Natural killer cell treated with Interleukin-12 subunit alpha and Interleukin-12 subunit beta and Interleukin-15 and Interleukin-18, amount 100 ng/mL, for 72 hours (primary cell): ENCODE measurements around the gene RFTN1. TPM values are rescaled to one million over a fixed set of nuclear protein-coding genes. Genes with fewer than 3 reads are reported as not detected.
A peak's percentile ranks its signal among the peaks of the same experiment; 100 is the strongest.

ENCODE experiments used
- ATAC-seq, 2 donors: fragments of 150-1000 bp; cut with Tn5 transposase in 1 of 2; sonication (Bioruptor Pico), chemical (Tn5 transposase) in 1 of 2; 2 replicates each; pipeline ENCODE4 v1.10.0; 2021
- DNase-seq: peaks from one replicate; pipeline ENCODE4 v3.0.0; 2022; ENCODE audit warnings: low spot score
- H3K27ac Mint-ChIP-seq, 2 donors: 1 replicate in 1 of 2; 2 replicates in 1 of 2; pipeline ENCODE4 v1.8.0; 2022; ENCODE audit warnings: mixed read lengths in 2 of 2, mild to moderate bottlenecking in 1 of 2, moderate library complexity in 1 of 2
- H3K27me3 Mint-ChIP-seq, 2 donors: 1 replicate in 1 of 2; 2 replicates in 1 of 2; pipeline ENCODE4 v1.8.0; 2022; ENCODE audit warnings: mixed read lengths in 2 of 2
- H3K36me3 Mint-ChIP-seq: one replicate; pipeline ENCODE4 v1.8.0; 2022; ENCODE audit warnings: mixed read lengths
- H3K4me1 Mint-ChIP-seq, 2 donors: 1 replicate in 1 of 2; 2 replicates in 1 of 2; pipeline ENCODE4 v1.8.0; 2022; ENCODE audit warnings: low read depth in 2 of 2, mixed read lengths in 2 of 2, mild to moderate bottlenecking in 1 of 2
- H3K4me3 Mint-ChIP-seq: one replicate; pipeline ENCODE4 v1.8.0; 2022; ENCODE audit warnings: mixed read lengths
- H3K9me3 Mint-ChIP-seq: 2 replicates; pipeline ENCODE4 v1.8.0; 2022; ENCODE audit warnings: mixed read lengths
- total RNA-seq, 2 donors: library from RNA; stranded (reverse); gene quantifications; one replicate each; pipeline ENCODE4 v1.2.3, GENCODE V29; 2022

Gene RFTN1
- total RNA-seq, 2 donors from 2014 or later: 194 to 201 TPM

GRCh38 chr3:16357186-16358121 lies 156.0 kb downstream of the RFTN1 start:
- Mint-ChIP-seq H3K36me3 (peaks cover 21% of the 10 kb centered on the region), H3K27me3 (no peaks in the 10 kb centered on the region), H3K4me1 (peaks cover 27 to 38% of the 10 kb centered on the region in 2 donors), H3K4me3 (no peak overlapping the region), H3K9me3 (no peaks in the 10 kb centered on the region), H3K27ac (peak overlapping the region in 1 of 2 donors; percentile 70)
- no peak for ATAC-seq
- no peak for DNase-seq

GRCh38 chr3:16355828-16356227 lies 157.7 kb downstream of the RFTN1 start:
- Mint-ChIP-seq H3K9me3 (no peaks in the 10 kb centered on the region), H3K4me3 (no peak overlapping the region), H3K27me3 (no peaks in the 10 kb centered on the region), H3K36me3 (peaks cover 20% of the 10 kb centered on the region), H3K4me1 (peaks cover 21 to 36% of the 10 kb centered on the region in 2 donors), H3K27ac (no peak overlapping the region)
- DNase-seq (no peak), ATAC-seq (no peak)

- Mint-ChIP-seq H3K27me3 (no peaks in the 10 kb centered on the region), H3K9me3 (no peaks in the 10 kb centered on the region), H3K4me1 (peaks cover 21 to 33% of the 10 kb centered on the region in 2 donors), H3K4me3 (no peak overlapping the region), H3K36me3 (peaks cover 27% of the 10 kb centered on the region), H3K27ac (peak overlapping the region; percentile 2 to 17)
- DNase-seq (no peak), ATAC-seq (no peak)
These were observed 159.2 kb downstream of the RFTN1 start for GRCh38 chr3:16354291-16354690.

- Mint-ChIP-seq H3K36me3 (peaks cover 35% of the 10 kb centered on the region), H3K4me3 (no peak overlapping the region), H3K27me3 (no peaks in the 10 kb centered on the region), H3K27ac (peak overlapping the region; percentile 3 to 58), H3K4me1 (peaks cover 24 to 40% of the 10 kb centered on the region in 2 donors), H3K9me3 (no peaks in the 10 kb centered on the region)
- ATAC-seq (no peak), DNase-seq (no peak)
These were observed 161.1 kb downstream of the RFTN1 start for GRCh38 chr3:16352428-16352827.

GRCh38 chr3:16350597-16351318 lies 162.7 kb downstream of the RFTN1 start:
- DNase-seq: no peak
- Mint-ChIP-seq H3K9me3 (no peaks in the 10 kb centered on the region), H3K4me1 (peaks cover 34 to 43% of the 10 kb centered on the region in 2 donors), H3K27me3 (no peaks in the 10 kb centered on the region), H3K36me3 (peaks cover 35% of the 10 kb centered on the region), H3K4me3 (no peak overlapping the region), H3K27ac (no peak overlapping the region)
- ATAC-seq: no peak

GRCh38 chr3:16349986-16350596 lies 163.4 kb downstream of the RFTN1 start:
- peaks cover 39% of the 10 kb centered on the region for H3K36me3 Mint-ChIP-seq
- H3K27me3 Mint-ChIP-seq: no peaks in the 10 kb centered on the region
- peaks cover 34 to 45% of the 10 kb centered on the region in 2 donors for H3K4me1 Mint-ChIP-seq
- DNase-seq (no peak), ATAC-seq (no peak)
- no peak overlapping the region for H3K4me3 Mint-ChIP-seq
- H3K9me3 Mint-ChIP-seq: no peaks in the 10 kb centered on the region
- no peak overlapping the region for H3K27ac Mint-ChIP-seq

GRCh38 chr3:16347548-16347947 lies 166.0 kb downstream of the RFTN1 start:
- no peaks in the 10 kb centered on the region for H3K27me3 Mint-ChIP-seq
- H3K4me1 Mint-ChIP-seq: peaks cover 32 to 53% of the 10 kb centered on the region in 2 donors
- peaks cover 38% of the 10 kb centered on the region for H3K36me3 Mint-ChIP-seq
- H3K27ac Mint-ChIP-seq: peak overlapping the region; percentile 13 to 82
- DNase-seq (no peak), ATAC-seq (no peak)
- H3K4me3 Mint-ChIP-seq: no peak overlapping the region
- H3K9me3 Mint-ChIP-seq: no peaks in the 10 kb centered on the region

- DNase-seq (no peak), ATAC-seq (peak; percentile 66 to 75)
- no peaks in the 10 kb centered on the region for H3K9me3 Mint-ChIP-seq
- no peak overlapping the region for H3K4me3 Mint-ChIP-seq
- peaks cover 38% of the 10 kb centered on the region for H3K36me3 Mint-ChIP-seq
- H3K27ac Mint-ChIP-seq: peak overlapping the region; percentile 13 to 82
- no peaks in the 10 kb centered on the region for H3K27me3 Mint-ChIP-seq
- peaks cover 32 to 53% of the 10 kb centered on the region in 2 donors for H3K4me1 Mint-ChIP-seq
These were observed 167.0 kb downstream of the RFTN1 start for GRCh38 chr3:16346413-16347081.

GRCh38 chr3:16343101-16343500 lies 170.4 kb downstream of the RFTN1 start:
- no peak for DNase-seq
- peaks cover 16% of the 10 kb centered on the region for H3K36me3 Mint-ChIP-seq
- H3K9me3 Mint-ChIP-seq: no peaks in the 10 kb centered on the region
- no peak overlapping the region for H3K4me3 Mint-ChIP-seq
- peaks cover 56 to 63% of the 10 kb centered on the region in 2 donors for H3K4me1 Mint-ChIP-seq
- peak overlapping the region; percentile 38 to 56 for H3K27ac Mint-ChIP-seq
- no peaks in the 10 kb centered on the region for H3K27me3 Mint-ChIP-seq
- no peak for ATAC-seq

- H3K9me3 Mint-ChIP-seq: no peaks in the 10 kb centered on the region
- no peaks in the 10 kb centered on the region for H3K27me3 Mint-ChIP-seq
- peaks cover 57 to 60% of the 10 kb centered on the region in 2 donors for H3K4me1 Mint-ChIP-seq
- DNase-seq: peak; percentile 74
- peak overlapping the region; percentile 81 to 94 for H3K27ac Mint-ChIP-seq
- peaks cover 20% of the 10 kb centered on the region for H3K36me3 Mint-ChIP-seq
- peak; percentile 86 to 92 for ATAC-seq
- H3K4me3 Mint-ChIP-seq: peak overlapping the region; percentile 78
These were observed 174.5 kb downstream of the RFTN1 start for GRCh38 chr3:16338999-16339398.

- Mint-ChIP-seq H3K27ac (peak overlapping the region; percentile 81 to 94), H3K4me3 (peak overlapping the region; percentile 78), H3K4me1 (peaks cover 47 to 50% of the 10 kb centered on the region in 2 donors), H3K9me3 (no peaks in the 10 kb centered on the region), H3K27me3 (no peaks in the 10 kb centered on the region), H3K36me3 (peaks cover 11% of the 10 kb centered on the region)
- peak; percentile 92 to 95 for ATAC-seq
- peak; percentile 89 for DNase-seq
These were observed 175.5 kb downstream of the RFTN1 start for GRCh38 chr3:16337856-16338540.

- peaks cover 3% of the 10 kb centered on the region for H3K9me3 Mint-ChIP-seq
- DNase-seq (no peak), ATAC-seq (no peak)
- H3K27me3 Mint-ChIP-seq: no peaks in the 10 kb centered on the region
- no peak overlapping the region for H3K4me3 Mint-ChIP-seq
- H3K4me1 Mint-ChIP-seq: peaks cover 50 to 59% of the 10 kb centered on the region in 2 donors
- peaks cover 23% of the 10 kb centered on the region for H3K36me3 Mint-ChIP-seq
- peak overlapping the region; percentile 81 to 94 for H3K27ac Mint-ChIP-seq
These were observed 176.7 kb downstream of the RFTN1 start for GRCh38 chr3:16336825-16337224.
